WTC11 (cell line): ENCODE measurements around the gene GRAMD1A.

ENCODE experiments used
- ATF1 ChIP-seq: sonication (generic); formaldehyde crosslinking; IDR thresholded peaks from 2 replicates; pipeline ENCODE4 v1.8.1; 2023; ENCODE audit warnings: mild to moderate bottlenecking, moderate library complexity, missing genetic modification reagents
- CTCF ChIP-seq: fragments of 200-600 bp; IDR thresholded peaks from 2 replicates; pipeline ENCODE4 v1.8.0; 2022; ENCODE audit warnings: antibody characterized with exemption
- E2F1 ChIP-seq: sonication (generic); formaldehyde crosslinking; IDR thresholded peaks from 2 replicates; pipeline ENCODE4 v1.8.0; 2022; ENCODE audit warnings: mild to moderate bottlenecking, missing genetic modification reagents
- JAZF1 ChIP-seq: fragments of 250-450 bp; sonication (Bioruptor Pico); IDR thresholded peaks from 2 replicates; pipeline ENCODE4 v1.9.0; 2021; ENCODE audit warnings: moderate library complexity, mild to moderate bottlenecking, inconsistent platforms
- SOX15 ChIP-seq: fragments of 250-450 bp; sonication (Bioruptor Pico); IDR thresholded peaks from 2 replicates; pipeline ENCODE4 v1.9.0; 2021; ENCODE audit warnings: mild to moderate bottlenecking
- ZNF232 ChIP-seq: sonication (generic); formaldehyde crosslinking; IDR thresholded peaks from 2 replicates; pipeline ENCODE4 v1.8.0; 2022; ENCODE audit warnings: mild to moderate bottlenecking, missing genetic modification reagents
- ZNF416 ChIP-seq: fragments of 250-450 bp; sonication (Bioruptor Pico); IDR thresholded peaks from 2 replicates; pipeline ENCODE4 v1.9.0; 2021; ENCODE audit warnings: mild to moderate bottlenecking, inconsistent platforms

GRCh38 chr19:34979819-34980640 lies 20.1 kb upstream of the GRAMD1A start:
- TF ChIP-seq ZNF232 (no peak), E2F1 (CRISPR knock-in tag) (no peak), CTCF (no peak), JAZF1 (CRISPR knock-in tag) (no peak), SOX15 (no peak), ATF1 (CRISPR knock-in tag) (no peak), ZNF416 (no peak)
